Brain microvascular endothelial cell (primary cell): ENCODE data around the gene PROZ.
A peak's percentile ranks its signal among the peaks of the same experiment; 100 is the strongest.

ENCODE experiments used
- DNase-seq: peaks from one replicate; pipeline ENCODE4 v3.0.0-alpha.2; 2020
- H3K27ac ChIP-seq: fragments of 250-450 bp; sonication (Bioruptor Pico); 2 replicates; pipeline ENCODE4 v1.5.1; 2020; ENCODE audit warnings: mild to moderate bottlenecking, moderate library complexity
- H3K27me3 ChIP-seq: fragments of 250-450 bp; sonication (Bioruptor Pico); replicated peaks from 2 replicates; pipeline ENCODE4 v1.5.1; 2020; ENCODE audit warnings: mild to moderate bottlenecking
- H3K36me3 ChIP-seq: fragments of 250-450 bp; sonication (Bioruptor Pico); replicated peaks from 2 replicates; pipeline ENCODE4 v1.5.1; 2020; ENCODE audit warnings: mild to moderate bottlenecking
- H3K4me3 ChIP-seq: 2 replicates; pipeline ENCODE4 v1.5.1; 2011; ENCODE audit warnings: low read depth, mild to moderate bottlenecking, control low read depth, low read length, moderate library complexity
- in situ Hi-C: cut with HindIII; loops from 2 replicates; pipeline ENCODE4 v1.10.0; 2017; ENCODE audit warnings: low sequenced_read_pairs, low pct_ligation_motif_present
- TF ChIP-seq, protein P1 (sequence below): IDR thresholded peaks from 2 replicates; pipeline ENCODE4 v1.5.1; 2011; ENCODE audit warnings: low read depth, mild to moderate bottlenecking, moderate library complexity, low read length, control low read depth, inconsistent platforms; ENCODE audit errors: missing control alignments

Gene PROZ

DNA sequence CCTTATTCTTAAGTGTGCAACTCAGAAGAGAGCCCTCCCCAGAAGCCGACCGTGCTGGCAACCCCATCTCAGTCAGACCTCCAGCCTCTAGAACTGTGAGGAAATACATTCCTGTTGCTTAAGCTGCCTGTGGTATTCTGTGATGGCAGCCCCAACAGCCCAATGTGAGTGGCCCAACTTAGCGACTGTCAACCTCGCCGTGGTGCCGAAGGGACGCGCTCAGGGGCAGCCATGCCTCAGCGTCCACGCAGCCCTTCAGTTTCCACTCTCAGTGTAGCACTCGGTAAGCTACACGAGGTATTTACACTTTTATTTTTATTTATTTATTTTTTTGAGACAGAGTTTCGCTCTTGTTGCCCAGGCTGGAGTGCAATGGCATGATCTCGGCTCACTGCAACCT lies 18.4 kb downstream of the PROZ start:
- Histone ChIP-seq H3K27ac (no peak overlapping the region), H3K27me3 (no peaks in the 10 kb centered on the region), H3K4me3 (no peak overlapping the region), H3K36me3 (peaks cover 39% of the 10 kb centered on the region)
- TF ChIP-seq, protein P1, sequence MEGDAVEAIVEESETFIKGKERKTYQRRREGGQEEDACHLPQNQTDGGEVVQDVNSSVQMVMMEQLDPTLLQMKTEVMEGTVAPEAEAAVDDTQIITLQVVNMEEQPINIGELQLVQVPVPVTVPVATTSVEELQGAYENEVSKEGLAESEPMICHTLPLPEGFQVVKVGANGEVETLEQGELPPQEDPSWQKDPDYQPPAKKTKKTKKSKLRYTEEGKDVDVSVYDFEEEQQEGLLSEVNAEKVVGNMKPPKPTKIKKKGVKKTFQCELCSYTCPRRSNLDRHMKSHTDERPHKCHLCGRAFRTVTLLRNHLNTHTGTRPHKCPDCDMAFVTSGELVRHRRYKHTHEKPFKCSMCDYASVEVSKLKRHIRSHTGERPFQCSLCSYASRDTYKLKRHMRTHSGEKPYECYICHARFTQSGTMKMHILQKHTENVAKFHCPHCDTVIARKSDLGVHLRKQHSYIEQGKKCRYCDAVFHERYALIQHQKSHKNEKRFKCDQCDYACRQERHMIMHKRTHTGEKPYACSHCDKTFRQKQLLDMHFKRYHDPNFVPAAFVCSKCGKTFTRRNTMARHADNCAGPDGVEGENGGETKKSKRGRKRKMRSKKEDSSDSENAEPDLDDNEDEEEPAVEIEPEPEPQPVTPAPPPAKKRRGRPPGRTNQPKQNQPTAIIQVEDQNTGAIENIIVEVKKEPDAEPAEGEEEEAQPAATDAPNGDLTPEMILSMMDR: no peak
- DNase-seq: no peak
- in situ Hi-C loops: no loop called here

DNA sequence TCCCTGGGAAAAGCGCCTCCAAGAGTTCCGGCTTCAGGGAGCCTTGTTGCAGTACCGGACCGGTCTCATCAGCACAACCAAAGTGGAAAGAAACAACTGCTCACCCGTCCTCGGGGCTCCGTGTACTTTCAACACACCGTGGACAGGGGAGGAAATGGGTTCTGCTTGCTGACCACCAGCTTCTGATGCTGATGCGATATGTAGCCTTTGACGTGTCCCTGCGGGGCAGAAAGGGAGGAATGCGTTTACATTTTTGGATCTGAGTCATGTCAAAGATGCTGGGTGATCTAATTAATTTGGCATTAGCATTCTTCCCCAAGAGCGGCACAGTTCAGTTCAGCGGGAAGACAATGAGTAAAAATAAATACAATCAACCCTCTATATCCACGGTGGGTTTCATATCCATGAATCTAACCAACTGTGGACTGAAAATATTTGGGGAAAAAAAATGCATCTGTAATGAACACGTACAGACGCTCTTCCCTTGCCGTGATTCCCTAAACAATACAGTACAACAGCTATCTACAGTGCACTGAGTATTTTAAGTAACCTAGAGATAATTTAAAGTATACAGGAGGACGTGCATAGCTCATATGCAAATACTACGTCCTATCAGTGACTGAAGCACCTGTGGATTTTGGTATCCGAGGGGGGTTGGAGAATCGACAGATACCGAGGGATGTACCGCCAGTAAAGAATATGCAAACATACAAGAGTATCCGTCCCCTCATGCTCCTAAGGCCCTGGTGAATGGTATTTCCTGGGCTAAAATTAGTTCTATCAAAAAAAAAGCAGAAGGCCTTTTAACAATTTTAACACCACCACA lies 19.8 kb downstream of the PROZ start:
- peaks cover 32% of the 10 kb centered on the region for H3K36me3 ChIP-seq
- in situ Hi-C loops: no loop called here
- peak overlapping the region; percentile 85 for H3K27ac ChIP-seq
- TF ChIP-seq, protein P1: no peak
- peak; percentile 95 for DNase-seq
- no peak overlapping the region for H3K4me3 ChIP-seq
- H3K27me3 ChIP-seq: no peaks in the 10 kb centered on the region

DNA sequence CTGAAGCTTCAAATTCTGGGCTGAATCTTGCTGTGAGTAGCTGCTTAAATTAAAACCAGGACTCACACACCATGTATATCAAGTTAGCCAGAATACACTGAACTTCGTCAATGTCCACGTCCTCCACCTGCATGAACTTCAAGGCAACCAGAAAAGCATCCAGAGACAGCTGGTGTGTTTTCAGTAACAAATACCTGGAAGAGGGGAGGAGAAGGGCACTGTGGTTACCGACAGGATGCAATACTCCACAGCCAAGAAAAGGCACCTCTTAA lies 20.4 kb downstream of the PROZ start:
- Histone ChIP-seq H3K4me3 (no peak overlapping the region), H3K36me3 (peaks cover 32% of the 10 kb centered on the region), H3K27ac (peak overlapping the region; percentile 85), H3K27me3 (no peaks in the 10 kb centered on the region)
- TF ChIP-seq, protein P1: no peak
- in situ Hi-C loops: no loop called here
- DNase-seq: no peak

DNA sequence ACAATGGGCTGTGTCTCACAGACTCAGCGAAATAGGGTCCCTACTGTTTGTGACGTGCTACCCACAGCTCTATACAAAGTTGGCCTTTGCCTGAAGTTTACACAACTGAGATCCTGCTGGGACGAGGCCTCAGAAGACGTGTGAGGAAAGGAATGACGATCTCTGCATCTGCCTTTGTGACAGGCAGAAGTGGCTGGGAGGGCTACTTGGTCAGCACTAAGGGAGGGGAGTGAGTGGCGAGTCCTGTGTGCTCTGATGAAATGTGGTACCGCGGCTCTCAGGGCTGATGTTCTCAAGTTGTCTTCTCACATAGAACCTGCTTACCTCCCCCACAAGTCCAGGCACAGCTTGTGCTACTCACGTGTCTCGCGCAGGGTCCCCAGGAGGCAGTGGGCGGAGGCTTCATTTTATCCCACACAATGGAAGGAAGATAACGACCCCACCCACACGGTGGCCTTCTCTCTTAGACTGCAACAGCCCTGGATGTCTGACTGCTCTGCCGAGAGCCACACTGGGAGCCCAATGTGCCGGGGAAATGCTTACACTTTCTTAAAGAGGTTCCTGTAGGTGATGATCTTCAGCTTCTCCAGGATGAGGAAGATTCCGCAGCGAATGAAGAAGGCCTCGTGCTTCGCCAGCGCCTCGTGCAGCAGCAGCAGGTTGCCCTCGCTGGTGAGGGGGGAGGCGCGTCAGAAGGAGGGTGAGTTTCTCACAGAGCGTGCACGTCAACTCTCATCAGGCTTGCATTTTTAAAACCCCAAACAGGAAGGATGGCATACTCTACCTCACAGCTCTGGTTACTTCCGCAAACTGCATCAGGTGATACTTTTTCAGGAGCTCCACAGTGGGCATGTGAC lies 21.2 kb downstream of the PROZ start:
- Histone ChIP-seq H3K4me3 (no peak overlapping the region), H3K36me3 (peaks cover 31% of the 10 kb centered on the region), H3K27ac (peak overlapping the region; percentile 85), H3K27me3 (no peaks in the 10 kb centered on the region)
- TF ChIP-seq, protein P1: no peak
- in situ Hi-C loops: no loop called here
- DNase-seq: peak; percentile 86

DNA sequence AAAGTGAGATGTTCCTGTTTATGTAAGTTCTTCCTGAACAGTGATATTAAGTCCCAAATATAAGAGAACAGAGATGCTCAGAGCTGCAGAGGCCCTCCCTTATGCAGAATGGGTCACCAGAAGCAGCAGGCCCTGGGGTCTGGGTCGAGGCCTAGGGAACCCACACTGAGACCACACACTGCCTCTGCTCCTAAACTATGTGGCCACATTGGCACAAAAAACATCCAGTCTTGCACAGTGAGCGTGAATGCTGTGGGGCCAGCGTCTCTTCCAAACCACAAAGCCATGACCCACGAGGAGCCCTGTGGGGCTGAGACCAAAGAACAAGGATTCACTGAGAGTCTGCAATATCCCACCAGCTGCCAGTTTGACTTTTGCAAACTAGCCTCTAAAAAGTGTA lies 23.6 kb downstream of the PROZ start:
- in situ Hi-C loops: no loop called here
- TF ChIP-seq, protein P1: no peak
- Histone ChIP-seq H3K27me3 (no peaks in the 10 kb centered on the region), H3K27ac (peak overlapping the region; percentile 31), H3K36me3 (peaks cover 14% of the 10 kb centered on the region), H3K4me3 (no peak overlapping the region)
- DNase-seq: peak; percentile 53
